RPMI7951 (cell line): Measurements from ENCODE around the gene CATSPER4. TPM values are rescaled to one million over a fixed set of nuclear protein-coding genes. Genes with fewer than 3 reads are reported as not detected.

ENCODE experiments used
- DNase-seq: peaks from one replicate; pipeline ENCODE4 v3.0.0-alpha.2; 2012; ENCODE audit warnings: low read depth
- total RNA-seq: library from RNA; depleted of rRNA; stranded (reverse); fragments of >200 nt; shearing (Covaris generic); gene quantifications from 2 replicates; pipeline ENCODE4 v1.2.3, GENCODE V29; 2014

The CATSPER4 gene
- total RNA-seq, 1 experiment from 2014 or later, result not detected

- DNase-seq, result no peak
Observed at GRCh38 chr1:26164861-26165842, 25.2 kb upstream of the CATSPER4 start.

- DNase-seq, result no peak
Observed at GRCh38 chr1:26166719-26167281, 23.6 kb upstream of the CATSPER4 start.

DNA sequence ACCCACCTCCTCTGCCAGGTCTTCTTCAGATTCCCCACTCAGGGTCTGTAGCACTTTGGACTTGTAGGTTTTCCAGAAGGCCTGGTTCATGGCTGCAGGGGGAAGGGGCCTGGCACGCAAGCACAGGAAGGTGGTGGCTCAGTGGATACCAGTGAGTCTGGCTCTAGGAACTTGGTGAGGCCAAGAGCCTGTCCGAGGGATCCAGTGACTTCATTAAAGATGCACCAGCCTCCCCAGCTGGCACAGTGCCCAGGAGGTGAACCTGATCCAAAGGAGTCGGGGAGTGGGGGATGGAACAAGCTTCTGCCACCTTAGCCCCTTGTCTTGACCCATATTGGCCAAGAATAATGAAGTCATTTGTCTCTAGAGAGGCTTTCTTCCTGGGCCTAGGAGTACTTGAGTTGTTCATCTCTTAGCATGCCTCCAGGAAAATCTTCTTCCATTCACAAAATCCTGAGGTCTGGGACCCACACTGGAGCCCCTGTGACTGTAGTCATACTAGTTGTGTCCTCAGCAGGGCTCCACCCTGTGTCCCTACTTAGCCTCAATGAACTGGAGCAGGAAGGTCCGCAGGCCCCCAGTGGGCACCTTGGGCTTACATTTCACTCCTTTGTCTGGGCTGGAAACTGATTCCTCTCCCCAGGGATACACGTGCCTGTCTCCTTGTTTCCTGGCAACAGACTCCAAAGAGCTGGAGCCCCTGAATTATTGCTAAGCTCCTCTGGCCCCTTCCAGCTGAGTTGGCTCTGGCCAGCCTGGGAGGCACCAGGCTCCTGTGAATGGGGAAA lies 21.8 kb upstream of the CATSPER4 start, which contains the start of gene C1orf232:
Gene C1orf232 (minus strand): TSS at position 554 of the 788 bp plus-strand sequence. CDS start 464 bp downstream, at position 90.
- DNase-seq, result no peak

DNA sequence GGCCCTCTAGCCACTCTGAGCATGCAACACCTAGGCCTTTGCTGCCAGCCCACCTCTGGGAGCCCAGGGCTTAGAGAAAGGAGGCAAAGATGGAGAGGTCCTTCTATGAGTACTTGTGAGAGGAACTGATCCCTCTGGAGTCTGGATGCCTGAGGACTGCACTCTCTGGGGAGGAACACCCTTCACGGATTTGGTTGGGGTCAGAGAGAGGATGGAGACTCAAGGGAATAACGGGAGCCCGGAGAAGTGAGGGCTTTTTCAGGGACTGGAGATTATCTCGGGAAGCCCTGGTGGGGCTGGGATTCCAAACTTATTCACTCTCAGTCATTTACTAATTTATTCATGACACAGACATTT lies 21.2 kb upstream of the CATSPER4 start:
- no peak for DNase-seq

DNA sequence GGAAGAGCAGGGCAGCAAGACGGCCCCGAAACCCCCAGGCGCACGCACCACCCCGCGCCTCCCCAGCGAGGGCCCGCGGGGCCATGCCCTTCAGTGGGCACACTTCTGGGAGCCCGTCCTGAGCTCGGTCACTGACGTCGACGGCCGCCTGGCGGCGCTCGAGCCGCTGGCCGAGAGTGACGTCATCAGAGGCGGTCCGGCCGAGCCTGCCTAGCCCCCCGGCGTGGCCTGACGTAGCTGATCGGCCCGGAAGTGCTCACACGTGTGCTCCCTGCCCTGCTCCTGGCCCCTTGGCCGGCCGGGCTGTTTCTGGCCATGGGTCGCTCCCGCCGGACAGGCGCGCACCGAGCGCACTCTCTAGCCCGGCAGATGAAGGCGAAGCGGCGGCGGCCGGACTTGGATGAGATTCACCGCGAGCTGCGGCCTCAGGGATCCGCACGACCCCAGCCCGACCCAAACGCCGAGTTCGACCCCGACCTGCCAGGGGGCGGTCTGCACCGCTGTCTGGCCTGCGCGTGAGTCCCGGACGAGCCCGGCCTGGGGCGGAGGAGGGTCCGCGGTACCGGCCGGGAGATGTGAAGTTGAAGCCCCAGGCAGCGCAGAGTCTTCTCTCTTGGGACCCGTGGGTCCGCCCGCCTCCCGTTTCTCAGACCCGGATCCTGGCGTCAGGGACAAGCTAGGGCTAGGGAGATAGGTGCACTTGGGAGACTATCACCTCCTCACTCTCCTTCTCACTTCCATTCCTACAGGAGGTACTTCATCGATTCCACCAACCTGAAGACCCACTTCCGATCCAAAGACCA lies 20.5 kb upstream of the CATSPER4 start, which contains the start of gene ZNF593:
Gene ZNF593 (plus strand): TSS at position 240 of the 803 bp plus-strand sequence. CDS start 76 bp downstream, at position 316.
- peak; percentile 89 for DNase-seq

- DNase-seq, result no peak
Observed at GRCh38 chr1:26170472-26170821, 20.0 kb upstream of the CATSPER4 start.

- no peak for DNase-seq
Observed at GRCh38 chr1:26171084-26172072, 19.0 kb upstream of the CATSPER4 start, which contains the start of gene ZNF593OS. Gene ZNF593OS, minus strand, starts transcription at chr1:26171832. Its CDS starts 171 bp downstream, at chr1:26171661.

DNA sequence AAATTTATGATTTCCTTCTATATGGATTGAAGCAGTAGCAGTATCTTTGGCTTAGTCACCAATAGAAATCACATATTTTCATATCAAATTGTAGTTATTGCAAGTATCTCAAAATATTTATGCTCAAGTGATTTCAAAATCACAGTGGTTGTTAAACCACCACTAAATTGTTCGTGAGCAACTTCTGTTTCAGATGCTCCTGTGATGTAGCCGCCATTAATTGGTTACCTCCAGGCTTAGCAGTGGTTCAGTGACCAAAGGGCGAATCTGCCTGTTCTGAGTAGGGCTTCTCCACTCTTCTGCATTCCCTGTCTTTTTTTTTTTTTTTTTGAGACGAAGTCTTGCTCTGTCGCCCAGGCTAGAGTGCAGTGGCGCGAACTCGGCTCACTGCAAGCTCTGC lies 15.1 kb upstream of the CATSPER4 start:
- no peak for DNase-seq

- DNase-seq, result no peak
Observed at GRCh38 chr1:26177182-26177684, 13.2 kb upstream of the CATSPER4 start, which contains the start of gene CNKSR1. Gene CNKSR1, plus strand, starts transcription at chr1:26177491. Its CDS starts 57 bp downstream, at chr1:26177548.

DNA sequence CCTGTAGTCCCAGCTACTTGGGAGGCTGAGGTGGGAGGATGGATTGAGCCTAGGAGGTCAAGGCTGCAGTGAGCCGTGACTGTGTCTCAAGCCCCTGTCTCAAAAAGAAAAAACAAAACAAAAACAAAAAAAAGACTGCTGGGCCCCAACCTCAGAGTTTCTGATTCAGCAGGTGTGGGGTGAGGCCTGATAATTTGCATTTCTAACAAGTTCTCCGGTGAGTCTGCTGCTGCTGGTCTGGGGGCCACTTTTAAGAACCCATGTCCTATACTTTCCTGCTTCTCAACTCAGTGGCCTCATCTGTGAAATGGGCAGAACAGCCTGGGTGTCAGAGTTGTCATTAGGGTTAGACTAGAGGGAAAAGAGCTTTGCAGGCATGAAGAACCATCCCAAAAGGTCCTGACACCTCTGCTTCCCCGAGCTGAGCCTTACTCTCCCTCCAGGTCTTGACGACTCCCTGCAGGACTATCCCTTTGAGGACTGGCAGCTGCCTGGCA lies 10.3 kb upstream of the CATSPER4 start:
- DNase-seq, result no peak

- no peak for DNase-seq
Observed at GRCh38 chr1:26181586-26182382, 8.6 kb upstream of the CATSPER4 start.

DNA sequence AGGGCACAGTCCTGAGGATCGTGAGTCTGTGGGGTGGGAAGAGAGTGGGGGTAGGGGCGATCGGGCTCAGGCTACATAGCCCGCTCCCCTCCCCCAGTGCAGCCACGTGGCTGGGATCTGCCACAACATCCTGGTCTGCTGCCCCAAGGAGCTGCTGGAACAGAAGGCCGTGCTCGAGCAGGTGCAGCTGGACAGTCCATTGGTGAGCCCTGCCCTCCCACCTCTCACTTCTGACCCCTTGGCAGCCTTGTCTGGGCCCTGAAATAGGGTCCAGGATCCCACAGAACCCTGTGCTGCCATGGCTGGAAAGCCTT lies 8.1 kb upstream of the CATSPER4 start:
- DNase-seq, result no peak

GRCh38 chr1:26184086-26184485 lies 6.3 kb upstream of the CATSPER4 start:
- no peak for DNase-seq

DNA sequence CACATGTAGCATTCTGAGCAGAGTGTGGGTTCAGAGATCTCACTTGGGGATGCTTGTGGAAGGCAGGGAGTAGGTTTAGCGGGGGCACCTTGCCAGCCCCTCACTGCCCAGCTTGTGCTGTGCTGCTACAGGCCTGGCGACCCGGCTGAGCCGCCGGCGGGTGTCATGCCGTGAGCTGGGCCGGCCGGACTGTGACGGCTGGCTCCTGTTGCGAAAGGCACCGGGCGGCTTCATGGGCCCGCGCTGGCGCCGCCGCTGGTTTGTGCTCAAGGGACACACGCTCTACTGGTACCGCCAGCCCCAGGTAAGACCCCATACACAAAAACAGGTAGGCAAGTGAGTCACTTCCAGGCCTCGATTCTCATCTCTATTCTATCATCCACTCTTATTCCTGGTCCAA lies 5.5 kb upstream of the CATSPER4 start:
- no peak for DNase-seq

DNA sequence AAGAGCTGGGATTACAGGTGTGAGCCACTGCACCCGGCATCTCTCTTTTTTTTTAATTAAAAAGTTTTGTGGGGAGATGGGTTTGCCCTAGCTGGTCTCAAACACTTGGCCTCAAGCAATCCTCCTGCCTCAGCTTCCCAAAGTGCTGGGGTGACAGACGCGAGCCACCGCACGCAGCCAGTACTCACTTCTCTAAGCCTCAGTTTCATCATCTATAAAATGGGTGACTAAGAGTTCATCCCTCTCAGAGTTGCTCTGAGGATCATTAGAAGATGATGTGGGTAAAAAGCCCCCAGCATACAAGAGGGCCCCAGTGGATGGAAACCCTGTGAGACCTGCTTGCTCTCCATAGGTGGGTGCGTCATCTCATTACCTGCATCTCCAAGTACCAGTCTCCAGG lies 2.5 kb upstream of the CATSPER4 start:
- DNase-seq, result no peak

GRCh38 chr1:26188477-26188876 lies 1.9 kb upstream of the CATSPER4 start:
- no peak for DNase-seq

DNA sequence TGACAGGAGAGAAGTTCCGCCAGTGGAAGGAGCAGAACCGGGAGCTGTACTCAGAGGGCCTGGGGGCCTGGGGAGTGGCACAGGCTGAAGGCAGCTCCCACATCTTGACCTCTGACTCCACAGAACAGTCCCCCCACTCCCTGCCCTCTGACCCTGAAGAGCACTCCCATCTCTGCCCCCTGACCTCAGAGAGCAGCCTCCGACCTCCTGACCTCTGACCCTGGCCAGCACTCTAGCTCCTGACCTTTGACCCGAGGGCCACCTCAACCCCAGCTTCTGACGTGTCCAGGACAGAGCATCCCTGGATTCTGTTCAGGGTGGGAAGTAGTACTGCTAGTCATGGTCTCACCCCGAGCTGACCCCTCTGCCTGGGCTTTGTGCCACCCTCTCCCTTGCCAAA lies 1.1 kb upstream of the CATSPER4 start:
- DNase-seq, result no peak

GRCh38 chr1:26189751-26190275 lies 589 bp upstream of the CATSPER4 start:
- DNase-seq, result no peak

- DNase-seq, result no peak
Observed at GRCh38 chr1:26191739-26192138, 1.3 kb downstream of the CATSPER4 start.
